Choroid plexus epithelial cell (primary cell): ENCODE data around the gene CST7.
A peak's percentile ranks its signal among the peaks of the same experiment; 100 is the strongest.

ENCODE experiments used
- DNase-seq: peaks from one replicate; pipeline ENCODE4 v3.0.0-alpha.2; 2010; ENCODE audit warnings: low read depth
- H3K4me3 ChIP-seq: 2 replicates; pipeline ENCODE4 v1.5.1; 2011; ENCODE audit warnings: low read depth, mild to moderate bottlenecking, control low read depth, low read length, moderate library complexity
- TF ChIP-seq, protein P1 (sequence below): conservative IDR thresholded peaks from 2 replicates; pipeline ENCODE4 v1.5.1; 2011; ENCODE audit warnings: low read depth, mild to moderate bottlenecking, control low read depth, inconsistent platforms, low read length, moderate library complexity

Gene CST7

DNA sequence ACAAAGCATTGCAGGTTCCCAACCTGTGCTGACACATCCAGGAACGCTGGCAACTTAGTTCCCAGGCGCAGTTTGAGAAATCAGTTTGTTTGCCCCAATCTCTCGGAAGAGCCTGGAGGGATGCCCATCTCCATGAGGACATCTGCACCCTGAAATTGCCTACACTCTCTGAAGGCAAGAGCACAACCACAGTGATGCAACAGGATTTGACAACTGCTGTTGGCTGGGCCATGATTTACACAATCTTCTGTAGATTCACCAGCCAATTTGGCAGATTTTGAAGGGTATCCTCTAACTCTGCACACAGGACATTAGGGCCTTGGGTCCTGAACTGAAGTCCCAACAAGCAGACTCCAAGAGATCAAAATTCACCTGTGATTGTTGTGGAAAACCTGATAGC lies 40.1 kb downstream of the CST7 start:
- DNase-seq = no peak
- no peak overlapping the region for H3K4me3 ChIP-seq

DNA sequence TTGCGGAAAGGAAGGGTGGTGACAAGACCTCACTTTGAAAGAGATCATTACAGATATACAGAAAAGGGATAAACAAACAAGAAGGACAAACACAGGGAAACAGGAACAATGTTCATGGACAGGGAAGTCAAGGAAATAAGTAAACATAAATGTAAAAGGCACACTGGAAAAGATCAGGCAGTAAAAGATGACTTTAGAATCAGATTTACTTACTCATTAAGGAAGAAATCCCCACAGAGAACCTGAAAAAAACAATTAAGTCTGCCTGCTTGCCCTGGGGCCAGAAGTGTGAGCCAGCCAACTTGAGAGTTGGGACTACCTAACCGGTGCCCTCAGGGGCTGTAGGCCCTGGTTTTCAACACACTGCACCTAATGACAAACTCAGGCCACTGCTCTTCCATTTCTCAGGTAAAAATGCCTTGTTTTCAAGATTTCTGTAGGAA lies 41.8 kb downstream of the CST7 start:
- no peak overlapping the region for H3K4me3 ChIP-seq
- no peak for DNase-seq
- TF ChIP-seq, protein P1, sequence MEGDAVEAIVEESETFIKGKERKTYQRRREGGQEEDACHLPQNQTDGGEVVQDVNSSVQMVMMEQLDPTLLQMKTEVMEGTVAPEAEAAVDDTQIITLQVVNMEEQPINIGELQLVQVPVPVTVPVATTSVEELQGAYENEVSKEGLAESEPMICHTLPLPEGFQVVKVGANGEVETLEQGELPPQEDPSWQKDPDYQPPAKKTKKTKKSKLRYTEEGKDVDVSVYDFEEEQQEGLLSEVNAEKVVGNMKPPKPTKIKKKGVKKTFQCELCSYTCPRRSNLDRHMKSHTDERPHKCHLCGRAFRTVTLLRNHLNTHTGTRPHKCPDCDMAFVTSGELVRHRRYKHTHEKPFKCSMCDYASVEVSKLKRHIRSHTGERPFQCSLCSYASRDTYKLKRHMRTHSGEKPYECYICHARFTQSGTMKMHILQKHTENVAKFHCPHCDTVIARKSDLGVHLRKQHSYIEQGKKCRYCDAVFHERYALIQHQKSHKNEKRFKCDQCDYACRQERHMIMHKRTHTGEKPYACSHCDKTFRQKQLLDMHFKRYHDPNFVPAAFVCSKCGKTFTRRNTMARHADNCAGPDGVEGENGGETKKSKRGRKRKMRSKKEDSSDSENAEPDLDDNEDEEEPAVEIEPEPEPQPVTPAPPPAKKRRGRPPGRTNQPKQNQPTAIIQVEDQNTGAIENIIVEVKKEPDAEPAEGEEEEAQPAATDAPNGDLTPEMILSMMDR = no peak

More for the DNA sequence above, 40.1 kb downstream of the CST7 start:
- TF ChIP-seq, protein P1 = no peak

- TF ChIP-seq, protein P1 = no peak
- H3K4me3 ChIP-seq = peak overlapping the region; percentile 94
- no peak for DNase-seq
These were observed 42.9 kb downstream of the CST7 start for GRCh38 chr20:24991897-24992486.

DNA sequence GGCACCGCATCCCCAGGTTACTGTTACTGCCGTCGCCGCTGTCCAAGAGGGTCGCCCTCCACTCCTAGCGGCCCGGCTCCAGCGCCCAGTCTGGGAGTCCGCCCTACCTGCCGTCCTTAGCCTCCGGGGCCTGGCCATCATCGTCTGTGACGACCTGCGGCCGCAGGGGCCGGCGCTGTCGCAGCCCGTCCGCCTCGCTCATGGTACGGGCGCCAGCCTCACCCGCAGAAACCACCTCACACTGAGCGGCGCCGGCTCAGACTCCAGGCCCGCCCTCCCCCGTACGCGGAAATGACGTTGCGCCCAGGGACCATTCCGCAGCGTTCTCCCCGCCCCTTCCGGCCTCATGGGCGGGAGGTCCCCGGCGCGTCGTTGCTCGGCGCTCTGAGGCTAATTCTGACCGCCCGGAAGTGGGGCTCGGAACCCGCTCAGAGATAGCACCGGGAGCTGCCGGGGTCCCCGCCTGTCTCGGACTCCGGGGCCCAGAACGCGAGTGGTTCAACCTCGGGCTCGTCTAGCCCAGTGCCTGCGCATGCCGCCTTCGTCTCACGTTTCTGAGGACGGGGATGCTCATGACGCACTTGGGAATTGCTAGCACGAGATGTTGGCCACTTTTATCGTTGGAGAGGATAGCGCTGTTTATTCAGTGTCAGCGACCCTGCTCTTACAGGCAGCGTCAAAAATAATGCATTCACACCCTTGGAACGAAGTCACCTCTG lies 43.6 kb downstream of the CST7 start, which contains the start of gene APMAP:
Gene APMAP (minus strand): TSS at position 265 of the 719 bp plus-strand sequence. CDS start 63 bp downstream, at position 202.
- peak; percentile 92 for DNase-seq
- H3K4me3 ChIP-seq = peak within 1 kb of the TSS; percentile 94
- TF ChIP-seq, protein P1 = no peak

DNA sequence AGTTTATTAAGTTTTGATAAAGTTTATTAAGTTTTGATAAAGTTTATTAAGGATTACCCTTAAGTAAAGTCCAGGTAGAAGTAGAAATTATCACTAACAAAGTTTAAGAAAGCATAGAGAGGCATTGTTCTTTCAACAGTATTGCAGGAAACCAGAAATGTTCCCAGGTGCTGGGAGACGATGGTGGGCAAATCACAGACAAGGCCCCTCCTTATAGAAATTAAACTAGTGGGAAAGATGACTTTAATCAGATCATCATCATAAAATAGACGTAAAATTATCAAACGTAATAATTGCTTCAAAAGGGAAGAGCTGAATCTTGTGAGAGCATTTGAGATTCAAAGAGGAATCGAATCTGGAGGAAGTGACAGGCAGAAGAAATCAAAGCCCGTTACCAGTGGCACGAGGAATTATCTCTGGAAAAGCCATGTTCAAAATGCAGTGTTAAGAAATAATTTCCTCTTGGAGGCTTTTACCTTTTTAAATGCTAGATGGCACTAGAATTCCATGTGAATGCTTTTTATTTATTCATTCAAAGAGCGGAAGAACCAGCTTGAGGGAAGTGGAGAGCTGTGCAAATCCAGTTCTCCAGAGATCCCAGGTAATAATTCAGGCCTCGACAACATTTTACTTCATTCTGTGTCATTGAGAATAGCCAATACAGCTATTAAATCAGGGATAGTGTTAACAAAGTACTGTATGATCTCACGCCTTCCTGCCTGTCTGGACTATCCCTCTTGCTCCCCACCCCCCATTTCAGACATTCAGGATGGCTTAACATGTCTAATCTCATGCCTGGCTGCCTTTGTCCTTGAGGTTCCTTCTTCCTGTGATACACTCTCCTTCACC lies 44.5 kb downstream of the CST7 start:
- DNase-seq = peak; percentile 60
- H3K4me3 ChIP-seq = no peak overlapping the region
- TF ChIP-seq, protein P1 = peak; percentile 37

- DNase-seq = no peak
- TF ChIP-seq, protein P1 = no peak
- no peak overlapping the region for H3K4me3 ChIP-seq
These were observed 45.1 kb downstream of the CST7 start for GRCh38 chr20:24994186-24994465.
